DOHH2 (cell line): ENCODE results near the gene SP100.

ENCODE experiments used
- CTCF ChIP-seq: fragments of 200-600 bp; sonication (generic); IDR thresholded peaks from one replicate; pipeline ENCODE4 v1.5.1; 2014; ENCODE audit warnings: antibody characterized with exemption, mild to moderate bottlenecking, low read depth, low read length; ENCODE audit not compliant: poor library complexity, severe bottlenecking
- EZH2phosphoT487 ChIP-seq: fragments of 200-600 bp; sonication (generic); IDR thresholded peaks from 2 replicates; pipeline ENCODE4 v1.6.1; 2017; ENCODE audit warnings: borderline replicate concordance, mild to moderate bottlenecking, antibody characterized with exemption, low read length, moderate library complexity, mixed read lengths

GRCh38 chr2:230564805-230565779 is 149.1 kb downstream of the SP100 start:
- TF ChIP-seq CTCF (no peak), EZH2phosphoT487 (no peak)
